HepG2 (cell line): Measurements from ENCODE around the gene HEPN1. TPM values are rescaled to one million over a fixed set of nuclear protein-coding genes. Genes with fewer than 3 reads are reported as not detected.

Experiments
- ATAC-seq: fragments of 200-7000 bp; cut with Tn5 transposase; 3 replicates; pipeline ENCODE4 v1.9.1; 2020; ENCODE audit warnings: mild to moderate bottlenecking, moderate library complexity
- BruUV-seq: library from RNA; stranded (reverse); fragments of 400-500 nt; replicated peaks from 2 replicates; lab custom pipeline; 2021; lab: Mats Ljungman, UMichigan
- CTCF ChIA-PET: fragments of 300-600 bp; formaldehyde crosslinking; extraction: SDS; loops from one replicate; lab custom pipeline; 2021; ENCODE audit warnings: low total read pairs, inconsistent platforms, low intra/inter-chr PET ratio; lab: Yijun Ruan, JAX
- POLR2A ChIA-PET: fragments of 350-600 bp; sonication (Branson Sonifier 250); formaldehyde crosslinking; loops from one replicate; lab custom pipeline; 2020; ENCODE audit warnings: antibody characterized with exemption, inconsistent platforms; lab: Yijun Ruan, JAX
- DNase-seq: peaks from one replicate; pipeline ENCODE4 v3.0.0-alpha.2; 2015; ENCODE audit warnings: low spot score
- FAIRE-seq: peaks from 3 replicates; lab custom pipeline; 2011; peaks lifted over from hg19 to GRCh38; lab: Jason Lieb, UNC
- H2AFZ ChIP-seq: one replicate; pipeline ENCODE4 v1.6.1; 2011; ENCODE audit warnings: low read length, inconsistent platforms
- H3K27ac ChIP-seq: fragments of 300-600 bp; 3 replicates; pipeline ENCODE4 v1.8.0; 2011; ENCODE audit warnings: mixed run types, mild to moderate bottlenecking, mixed read lengths, low read length, inconsistent platforms; ENCODE audit not compliant: insufficient read depth; ENCODE audit errors: extremely low read length
- H3K27me3 ChIP-seq, 2 experiments: fragments of 200-600 bp in 1 of 2; 2 replicates in 1 of 2; 3 replicates in 1 of 2; pipeline versions ENCODE4 v1.6.0 to v1.8.0; 2011; ENCODE audit warnings: low read length in 2 of 2, mild to moderate bottlenecking in 2 of 2, moderate library complexity in 2 of 2, inconsistent platforms in 1 of 2; ENCODE audit not compliant: insufficient read depth in 2 of 2, control insufficient read depth in 1 of 2
- H3K36me3 ChIP-seq, 2 experiments: fragments of 200-600 bp in 1 of 2; replicated peaks in 1 of 2; 2 replicates in 1 of 2; 3 replicates in 1 of 2; pipeline versions ENCODE4 v1.5.1 to v1.8.0; 2011; ENCODE audit warnings: low read length in 2 of 2, inconsistent platforms in 1 of 2; ENCODE audit not compliant: insufficient read depth in 2 of 2, control insufficient read depth in 1 of 2
- H3K4me1 ChIP-seq: 2 replicates; pipeline ENCODE4 v1.5.1; 2012; ENCODE audit warnings: low read length, inconsistent platforms; ENCODE audit not compliant: insufficient read depth
- H3K4me2 ChIP-seq: 2 replicates; pipeline ENCODE4 v1.6.0; 2011; ENCODE audit warnings: low read depth, low read length, inconsistent platforms
- H3K4me3 ChIP-seq, 3 experiments: fragments of 200-600 bp in 1 of 3; sonication (generic), shearing (Covaris generic) in 1 of 3; replicated peaks in 1 of 3; 2 replicates each; pipeline ENCODE4 v1.5.1; 2011 to 2016; ENCODE audit warnings: low read length in 3 of 3, inconsistent platforms in 2 of 3, low read depth in 2 of 3, mild to moderate bottlenecking in 2 of 3, control low read depth in 1 of 3, mixed read lengths in 1 of 3; ENCODE audit not compliant: insufficient read depth in 1 of 3
- H3K79me2 ChIP-seq: one replicate; pipeline ENCODE4 v1.6.1; 2011; ENCODE audit warnings: low read length, inconsistent platforms; ENCODE audit not compliant: insufficient read depth
- H3K9ac ChIP-seq: 2 replicates; pipeline ENCODE4 v1.6.0; 2011; ENCODE audit warnings: mild to moderate bottlenecking, low read depth, low read length, inconsistent platforms; ENCODE audit not compliant: insufficient read depth
- H3K9me3 ChIP-seq: 2 replicates; pipeline ENCODE4 v1.5.1; 2012; ENCODE audit warnings: mild to moderate bottlenecking, low read length
- H4K20me1 ChIP-seq: 2 replicates; pipeline ENCODE4 v1.6.0; 2011; ENCODE audit warnings: inconsistent platforms, mild to moderate bottlenecking, low read length, moderate library complexity; ENCODE audit not compliant: insufficient read depth
- LCORL ChIP-seq, 2 experiments: fragments of 450-650 bp in 1 of 2; sonication (generic) in 1 of 2; formaldehyde crosslinking in 1 of 2; IDR thresholded peaks; 2 replicates each; pipeline versions ENCODE4 v1.5.0 to v1.6.1; 2017 to 2020; ENCODE audit warnings: antibody characterized with exemption in 1 of 2, missing genetic modification reagents in 1 of 2
- MEF2D ChIP-seq: sonication (generic); formaldehyde crosslinking; IDR thresholded peaks from 2 replicates; pipeline ENCODE4 v1.5.1; 2020; ENCODE audit warnings: mild to moderate bottlenecking, missing genetic modification reagents
- SP4 ChIP-seq: sonication (generic); formaldehyde crosslinking; IDR thresholded peaks from 2 replicates; pipeline ENCODE4 v1.8.1; 2023; ENCODE audit warnings: mild to moderate bottlenecking, missing genetic modification reagents
- TARDBP ChIP-seq: sonication (generic); formaldehyde crosslinking; IDR thresholded peaks from 2 replicates; pipeline ENCODE4 v1.8.0; 2022; ENCODE audit warnings: mild to moderate bottlenecking, missing genetic modification reagents
- ZEB1 ChIP-seq: IDR thresholded peaks from 2 replicates; pipeline ENCODE4 v1.6.1; 2012; ENCODE audit warnings: mild to moderate bottlenecking, low read depth, inconsistent platforms; ENCODE audit not compliant: insufficient replicate concordance
- WGBS: methylation state at CpG from one replicate; pipeline ENCODE4 v1.1.6; 2017; ENCODE audit warnings: low lambda C conversion rate; 5-methylcytosine and 5-hydroxymethylcytosine counted together
- in situ Hi-C: cut with HindIII; loops from 2 replicates; pipeline ENCODE4 v1.10.0; 2017; ENCODE audit warnings: low pct_unique_long_range_greater_than_20kb; ENCODE audit not compliant: extremely low pct_ligation_motif_present
- intact Hi-C: fragments of 100-400 bp; cut with micrococcal nuclease; formaldehyde crosslinking; loops from one replicate; pipeline ENCODE4 v1.10.0; 2022; ENCODE audit not compliant: unreplicated experiment
- polyA plus RNA-seq, 8 experiments: library from polyadenylated mRNA; depleted of rRNA in 3 of 8; stranded (reverse) in 7 of 8; unstranded in 1 of 8; fragments of >200 nt; fragmentation: Illumina TruSeq in 4 of 8; extraction: Trizol in 4 of 8; gene quantifications; 2 replicates each; pipeline versions ENCODE4 v1.2.1 to v1.2.3, GENCODE V29; 2011 to 2016; ENCODE audit warnings: low read depth in 4 of 8, missing spikeins in 1 of 8, mixed read lengths in 1 of 8; ENCODE audit not compliant: insufficient read depth in 1 of 8
- total RNA-seq, 5 experiments: library from RNA; depleted of rRNA; stranded (reverse); fragments of >200 nt; fragmentation: Illumina TruSeq; extraction: Trizol; gene quantifications; 2 replicates each; pipeline ENCODE4 v1.2.3, GENCODE V29; 2016; ENCODE audit warnings: low read depth in 1 of 5
- TF ChIP-seq, protein P1 (sequence below): sonication (generic); formaldehyde crosslinking; IDR thresholded peaks from 2 replicates; pipeline ENCODE4 v1.5.1; 2020; ENCODE audit warnings: mild to moderate bottlenecking, missing genetic modification reagents, moderate library complexity
- TF ChIP-seq, protein P2 (sequence below): sonication (generic); formaldehyde crosslinking; IDR thresholded peaks from 2 replicates; pipeline ENCODE4 v1.8.0; 2022; ENCODE audit warnings: mild to moderate bottlenecking, missing genetic modification reagents
- TF ChIP-seq, protein P3 (sequence below): sonication (generic); formaldehyde crosslinking; IDR thresholded peaks from 2 replicates; pipeline ENCODE4 v1.4.0; 2020; ENCODE audit warnings: missing genetic modification reagents, borderline replicate concordance

The HEPN1 gene
- total and polyA plus RNA-seq, 2 of the 13 experiments (the other 11 are each of a cell fraction or from before 2014, with no cell fraction given) = not detected

- CTCF ChIA-PET = no interaction called here
- H3K79me2 ChIP-seq = no peaks in the 10 kb centered on the region
- in situ Hi-C loops (no loop called here), intact Hi-C loops (no loop called here)
- DNase-seq = no peak
- POLR2A ChIA-PET = no interaction called here
- 34% methylated on average over 11 of the region's 11 CpGs for WGBS
- no peak for ATAC-seq
- no peak overlapping the region for H3K9ac ChIP-seq
- no peak overlapping the region for H3K27ac ChIP-seq
- H4K20me1 ChIP-seq = no peaks in the 10 kb centered on the region
- H3K27me3 ChIP-seq = peaks cover 0 to 30% of the 10 kb centered on the region in 2 experiments; a peak in 4 of 5 replicates
- no TSS peak for BruUV-seq
- FAIRE-seq = no peak
- no peak overlapping the region for H3K4me2 ChIP-seq
- H3K4me1 ChIP-seq = peaks cover 46% of the 10 kb centered on the region
- H2AFZ ChIP-seq = no peak overlapping the region
- H3K4me3 ChIP-seq = no peak overlapping the region
- TF ChIP-seq SP4 = no peak
- TF ChIP-seq, protein P1, sequence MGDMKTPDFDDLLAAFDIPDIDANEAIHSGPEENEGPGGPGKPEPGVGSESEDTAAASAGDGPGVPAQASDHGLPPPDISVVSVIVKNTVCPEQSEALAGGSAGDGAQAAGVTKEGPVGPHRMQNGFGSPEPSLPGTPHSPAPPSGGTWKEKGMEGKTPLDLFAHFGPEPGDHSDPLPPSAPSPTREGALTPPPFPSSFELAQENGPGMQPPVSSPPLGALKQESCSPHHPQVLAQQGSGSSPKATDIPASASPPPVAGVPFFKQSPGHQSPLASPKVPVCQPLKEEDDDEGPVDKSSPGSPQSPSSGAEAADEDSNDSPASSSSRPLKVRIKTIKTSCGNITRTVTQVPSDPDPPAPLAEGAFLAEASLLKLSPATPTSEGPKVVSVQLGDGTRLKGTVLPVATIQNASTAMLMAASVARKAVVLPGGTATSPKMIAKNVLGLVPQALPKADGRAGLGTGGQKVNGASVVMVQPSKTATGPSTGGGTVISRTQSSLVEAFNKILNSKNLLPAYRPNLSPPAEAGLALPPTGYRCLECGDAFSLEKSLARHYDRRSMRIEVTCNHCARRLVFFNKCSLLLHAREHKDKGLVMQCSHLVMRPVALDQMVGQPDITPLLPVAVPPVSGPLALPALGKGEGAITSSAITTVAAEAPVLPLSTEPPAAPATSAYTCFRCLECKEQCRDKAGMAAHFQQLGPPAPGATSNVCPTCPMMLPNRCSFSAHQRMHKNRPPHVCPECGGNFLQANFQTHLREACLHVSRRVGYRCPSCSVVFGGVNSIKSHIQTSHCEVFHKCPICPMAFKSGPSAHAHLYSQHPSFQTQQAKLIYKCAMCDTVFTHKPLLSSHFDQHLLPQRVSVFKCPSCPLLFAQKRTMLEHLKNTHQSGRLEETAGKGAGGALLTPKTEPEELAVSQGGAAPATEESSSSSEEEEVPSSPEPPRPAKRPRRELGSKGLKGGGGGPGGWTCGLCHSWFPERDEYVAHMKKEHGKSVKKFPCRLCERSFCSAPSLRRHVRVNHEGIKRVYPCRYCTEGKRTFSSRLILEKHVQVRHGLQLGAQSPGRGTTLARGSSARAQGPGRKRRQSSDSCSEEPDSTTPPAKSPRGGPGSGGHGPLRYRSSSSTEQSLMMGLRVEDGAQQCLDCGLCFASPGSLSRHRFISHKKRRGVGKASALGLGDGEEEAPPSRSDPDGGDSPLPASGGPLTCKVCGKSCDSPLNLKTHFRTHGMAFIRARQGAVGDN (CRISPR knock-in tag) = 0 out of 2 replicates have a peak, but pooled peaks have one; percentile 1
- H3K9me3 ChIP-seq = no peaks in the 10 kb centered on the region
- no peaks in the 10 kb centered on the region for H3K36me3 ChIP-seq
These were observed 32.6 kb upstream of the HEPN1 start for GRCh38 chr11:124886476-124886875.

- intact Hi-C loops = no loop called here
These were observed 31.9 kb upstream of the HEPN1 start for GRCh38 chr11:124886978-124887666.

More at GRCh38 chr11:124886978-124887666, 31.9 kb upstream of the HEPN1 start:
- H3K4me1 ChIP-seq = peaks cover 39% of the 10 kb centered on the region
- H3K4me3 ChIP-seq = no peak overlapping the region
- H3K4me2 ChIP-seq = no peak overlapping the region
- in situ Hi-C loops = no loop called here
- no peak overlapping the region for H2AFZ ChIP-seq
- no peaks in the 10 kb centered on the region for H3K9me3 ChIP-seq
- no peaks in the 10 kb centered on the region for H4K20me1 ChIP-seq
- no peaks in the 10 kb centered on the region for H3K79me2 ChIP-seq
- FAIRE-seq (no peak), DNase-seq (no peak), ATAC-seq (no peak)
- 57% methylated on average over 11 of the region's 12 CpGs for WGBS
- ChIA-PET CTCF (no interaction called here), POLR2A (no interaction called here)
- H3K27me3 ChIP-seq = peaks cover 0 to 30% of the 10 kb centered on the region in 2 experiments; a peak in 4 of 5 replicates
- BruUV-seq = no TSS peak
- no peak overlapping the region for H3K9ac ChIP-seq
- no peak for TF ChIP-seq LCORL (IDR thresholded peaks at IDR 0.05)
- TF ChIP-seq LCORL (CRISPR knock-in tag; IDR thresholded peaks at IDR 0.05) = no peak
- TF ChIP-seq, protein P2, sequence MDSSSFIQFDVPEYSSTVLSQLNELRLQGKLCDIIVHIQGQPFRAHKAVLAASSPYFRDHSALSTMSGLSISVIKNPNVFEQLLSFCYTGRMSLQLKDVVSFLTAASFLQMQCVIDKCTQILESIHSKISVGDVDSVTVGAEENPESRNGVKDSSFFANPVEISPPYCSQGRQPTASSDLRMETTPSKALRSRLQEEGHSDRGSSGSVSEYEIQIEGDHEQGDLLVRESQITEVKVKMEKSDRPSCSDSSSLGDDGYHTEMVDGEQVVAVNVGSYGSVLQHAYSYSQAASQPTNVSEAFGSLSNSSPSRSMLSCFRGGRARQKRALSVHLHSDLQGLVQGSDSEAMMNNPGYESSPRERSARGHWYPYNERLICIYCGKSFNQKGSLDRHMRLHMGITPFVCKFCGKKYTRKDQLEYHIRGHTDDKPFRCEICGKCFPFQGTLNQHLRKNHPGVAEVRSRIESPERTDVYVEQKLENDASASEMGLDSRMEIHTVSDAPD (CRISPR knock-in tag) = no peak
- no peak for TF ChIP-seq MEF2D (CRISPR knock-in tag)
- TF ChIP-seq ZEB1 = no peak
- TF ChIP-seq, protein P3, sequence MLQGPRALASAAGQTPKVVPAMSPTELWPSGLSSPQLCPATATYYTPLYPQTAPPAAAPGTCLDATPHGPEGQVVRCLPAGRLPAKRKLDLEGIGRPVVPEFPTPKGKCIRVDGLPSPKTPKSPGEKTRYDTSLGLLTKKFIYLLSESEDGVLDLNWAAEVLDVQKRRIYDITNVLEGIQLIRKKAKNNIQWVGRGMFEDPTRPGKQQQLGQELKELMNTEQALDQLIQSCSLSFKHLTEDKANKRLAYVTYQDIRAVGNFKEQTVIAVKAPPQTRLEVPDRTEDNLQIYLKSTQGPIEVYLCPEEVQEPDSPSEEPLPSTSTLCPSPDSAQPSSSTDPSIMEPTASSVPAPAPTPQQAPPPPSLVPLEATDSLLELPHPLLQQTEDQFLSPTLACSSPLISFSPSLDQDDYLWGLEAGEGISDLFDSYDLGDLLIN = no peak
- no peak for TF ChIP-seq TARDBP (CRISPR knock-in tag)
- H3K27ac ChIP-seq = no peak overlapping the region
- no peaks in the 10 kb centered on the region for H3K36me3 ChIP-seq
